ENCODE measurements around the gene SHROOM3.

SHROOM3 gene

DNA sequence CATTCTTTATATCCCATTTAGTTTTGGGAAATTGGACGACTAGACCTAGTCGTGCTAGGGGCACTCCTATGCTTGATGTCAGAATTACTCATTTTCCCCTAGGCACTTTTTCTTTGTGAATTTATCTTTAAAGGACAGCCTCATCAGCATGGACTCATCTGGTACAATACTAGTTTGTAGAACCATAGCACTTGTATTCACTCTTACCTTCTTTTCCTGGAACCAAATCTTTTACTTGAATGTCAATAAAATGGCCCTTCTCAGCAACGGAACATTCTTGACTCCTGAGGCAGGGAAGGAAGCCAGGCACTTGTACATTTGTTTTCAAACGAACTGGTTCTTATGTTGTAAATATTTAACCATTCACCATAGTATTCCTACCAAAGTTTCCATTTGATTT, 187.1 kb downstream of the SHROOM3 start:
- H3K9me3 Mint-ChIP-seq = no peaks in the 10 kb centered on the region
- H3K27ac Mint-ChIP-seq = no peak overlapping the region
- no peak overlapping the region for H3K4me3 Mint-ChIP-seq
- peaks cover 19% of the 10 kb centered on the region for H3K27me3 Mint-ChIP-seq
- H3K4me1 Mint-ChIP-seq = no peaks in the 10 kb centered on the region
- H3K36me3 Mint-ChIP-seq = no peaks in the 10 kb centered on the region

DNA sequence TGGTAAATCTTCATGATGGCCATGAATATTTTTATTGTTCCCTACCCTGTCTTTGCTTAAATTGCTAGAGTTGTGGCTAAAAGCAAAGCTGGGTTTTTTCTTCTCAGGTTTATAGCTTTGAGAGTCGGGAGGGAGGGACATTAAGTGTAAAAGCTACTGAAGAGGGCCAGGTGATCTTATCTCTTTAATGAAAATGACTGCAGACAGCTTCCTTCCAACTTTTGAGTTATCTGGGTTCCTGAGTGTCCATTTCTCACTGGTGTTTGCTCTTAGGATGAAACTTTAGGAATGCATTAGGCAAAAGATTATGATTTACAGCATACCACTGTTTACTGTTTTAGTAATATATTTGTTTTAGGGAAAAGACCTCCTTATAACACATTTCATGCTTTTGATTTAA, 187.7 kb downstream of the SHROOM3 start:
- peaks cover 19% of the 10 kb centered on the region for H3K27me3 Mint-ChIP-seq
- no peaks in the 10 kb centered on the region for H3K9me3 Mint-ChIP-seq
- no peak overlapping the region for H3K4me3 Mint-ChIP-seq
- no peaks in the 10 kb centered on the region for H3K36me3 Mint-ChIP-seq
- H3K4me1 Mint-ChIP-seq = no peaks in the 10 kb centered on the region
- no peak overlapping the region for H3K27ac Mint-ChIP-seq

DNA sequence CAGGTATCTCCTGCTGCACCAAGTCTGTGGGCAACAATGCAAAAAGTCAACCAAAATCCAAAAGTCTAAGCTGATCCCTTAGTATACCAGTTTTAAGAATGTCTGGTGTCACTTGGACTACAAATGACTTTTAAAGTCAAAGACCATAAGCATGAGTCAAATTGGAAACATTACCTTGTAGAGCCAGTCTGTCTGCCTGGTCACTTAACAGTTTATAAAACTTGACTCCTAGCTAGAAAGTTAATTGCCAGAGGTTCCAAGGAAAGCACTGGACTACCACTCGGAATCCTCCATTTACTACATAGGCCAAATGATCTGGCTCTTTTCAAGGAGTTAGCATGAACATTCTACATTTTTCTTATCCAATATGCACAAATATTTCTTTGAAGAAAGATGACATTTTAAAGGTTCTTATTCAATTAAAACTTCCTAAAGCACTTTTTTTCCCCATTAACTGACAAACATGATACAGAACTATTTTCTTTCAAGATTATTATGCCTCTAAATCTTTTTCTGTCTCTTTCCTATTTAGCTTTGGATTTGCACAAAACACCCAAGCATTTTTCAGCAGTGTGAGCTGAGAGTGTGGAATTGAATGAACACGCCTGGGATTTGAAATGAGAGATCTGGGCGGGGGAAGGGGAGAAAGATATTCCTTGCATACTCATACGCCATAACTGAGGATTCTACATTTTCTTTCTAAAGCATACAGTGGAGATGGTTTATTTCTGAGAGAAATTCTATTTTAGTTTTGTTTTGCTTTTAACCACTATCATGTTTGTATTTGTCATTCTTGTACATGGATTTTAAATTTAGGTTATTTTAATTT, 188.4 kb downstream of the SHROOM3 start:
- no peak overlapping the region for H3K27ac Mint-ChIP-seq
- H3K36me3 Mint-ChIP-seq = no peaks in the 10 kb centered on the region
- peaks cover 19% of the 10 kb centered on the region for H3K27me3 Mint-ChIP-seq
- no peaks in the 10 kb centered on the region for H3K4me1 Mint-ChIP-seq
- H3K4me3 Mint-ChIP-seq = no peak overlapping the region
- no peaks in the 10 kb centered on the region for H3K9me3 Mint-ChIP-seq

DNA sequence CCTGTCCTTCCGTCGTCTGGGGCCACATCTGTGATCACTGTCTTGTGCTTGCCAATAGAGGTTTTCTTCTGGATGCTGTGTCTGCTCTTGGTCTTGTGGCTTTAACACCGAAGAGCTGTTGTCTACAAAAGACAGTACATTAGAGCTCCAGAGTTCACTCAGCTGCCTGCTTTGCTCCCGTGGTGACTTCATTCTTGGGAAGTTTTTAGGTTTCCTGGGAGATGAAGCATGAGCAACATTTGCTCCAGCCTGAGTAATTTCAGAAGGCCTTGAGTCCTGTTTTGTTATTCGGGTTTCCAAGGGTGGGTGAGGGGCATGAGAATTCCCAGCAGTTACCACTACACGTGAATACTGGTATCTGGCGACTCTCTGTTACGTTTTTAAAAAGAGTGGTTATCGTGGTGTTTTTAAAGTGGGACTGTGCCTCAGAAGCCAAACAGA, 189.2 kb downstream of the SHROOM3 start:
- no peak overlapping the region for H3K4me3 Mint-ChIP-seq
- H3K27me3 Mint-ChIP-seq = peaks cover 17% of the 10 kb centered on the region
- no peaks in the 10 kb centered on the region for H3K36me3 Mint-ChIP-seq
- H3K27ac Mint-ChIP-seq = no peak overlapping the region
- H3K4me1 Mint-ChIP-seq = no peaks in the 10 kb centered on the region
- H3K9me3 Mint-ChIP-seq = no peaks in the 10 kb centered on the region

DNA sequence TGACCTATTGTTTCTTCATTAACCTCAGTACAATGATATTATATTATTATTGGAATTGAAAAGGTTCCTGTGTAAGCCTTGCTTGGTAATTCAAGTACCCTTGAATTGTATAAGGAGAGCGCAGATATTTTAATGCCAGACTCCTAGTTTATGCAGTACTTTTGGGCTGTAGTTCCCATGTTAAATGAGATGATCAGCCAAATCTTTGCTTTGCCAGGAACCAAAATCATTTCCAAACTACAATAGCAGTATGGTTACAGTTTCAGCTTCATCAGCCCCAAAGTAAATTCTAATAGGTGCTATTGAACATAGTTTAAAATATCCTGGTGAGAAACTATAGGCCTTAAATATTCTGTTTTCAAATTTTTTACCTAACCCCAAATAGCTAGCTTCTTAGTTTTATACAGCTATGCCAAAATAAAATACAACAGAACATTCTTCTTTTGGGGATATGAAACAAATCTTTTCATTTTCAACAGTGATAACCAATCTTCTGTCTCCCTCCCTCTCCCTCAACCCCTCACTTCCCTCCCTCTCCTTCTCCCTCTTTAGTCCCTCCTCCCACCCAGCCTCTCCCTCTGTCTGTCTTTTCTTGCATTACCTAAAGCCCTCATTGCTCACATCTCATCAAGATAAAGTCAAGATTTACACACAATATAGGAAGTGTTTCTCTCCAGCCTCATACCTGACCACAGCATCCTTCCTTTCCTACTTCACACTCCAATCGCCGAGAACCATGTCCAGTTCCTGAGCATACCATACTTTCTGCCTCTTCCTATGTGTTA, 190.1 kb downstream of the SHROOM3 start:
- H3K27ac Mint-ChIP-seq = no peak overlapping the region
- H3K4me1 Mint-ChIP-seq = no peaks in the 10 kb centered on the region
- peaks cover 13% of the 10 kb centered on the region for H3K27me3 Mint-ChIP-seq
- H3K9me3 Mint-ChIP-seq = no peaks in the 10 kb centered on the region
- H3K36me3 Mint-ChIP-seq = no peaks in the 10 kb centered on the region
- H3K4me3 Mint-ChIP-seq = no peak overlapping the region

DNA sequence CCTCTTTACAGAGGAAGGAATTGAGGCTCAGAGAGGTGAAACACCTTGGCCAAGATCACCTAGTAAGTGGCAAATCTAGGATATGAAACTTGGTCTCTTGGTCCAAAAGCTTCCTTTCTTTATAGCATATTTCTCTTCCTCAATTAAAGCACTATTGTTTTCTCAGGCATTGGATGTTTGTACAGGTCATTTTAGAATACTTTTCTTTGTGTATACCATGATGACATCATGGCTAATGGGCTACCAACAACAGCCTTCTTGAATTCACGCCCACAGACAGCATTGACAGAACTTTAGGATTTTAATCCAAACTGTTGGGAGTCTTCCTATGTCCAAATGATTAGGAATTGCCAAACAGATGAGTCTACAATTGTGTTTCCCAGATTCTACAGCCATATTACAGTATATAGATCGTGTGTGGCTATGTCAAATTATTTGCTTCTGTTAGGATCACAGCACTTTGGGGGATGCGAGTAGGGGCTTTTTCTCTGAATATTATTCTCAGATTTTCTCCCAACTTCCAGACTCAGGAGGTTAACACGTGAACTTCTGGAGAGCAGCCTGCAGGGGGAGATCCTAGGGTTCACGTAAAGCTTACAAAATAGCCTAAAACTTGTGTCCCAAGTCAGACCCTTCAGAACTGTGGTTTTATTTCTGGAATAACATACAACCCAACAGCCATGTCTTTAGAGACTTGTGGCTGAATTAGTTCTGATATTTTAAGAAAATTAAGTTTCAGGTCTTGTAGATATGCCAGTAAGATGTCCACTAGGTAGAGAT, 191.8 kb downstream of the SHROOM3 start:
- Mint-ChIP-seq H3K27me3 (peaks cover 19% of the 10 kb centered on the region), H3K9me3 (no peaks in the 10 kb centered on the region), H3K4me3 (no peak overlapping the region), H3K36me3 (peaks cover 1% of the 10 kb centered on the region), H3K4me1 (no peaks in the 10 kb centered on the region), H3K27ac (no peak overlapping the region)

DNA sequence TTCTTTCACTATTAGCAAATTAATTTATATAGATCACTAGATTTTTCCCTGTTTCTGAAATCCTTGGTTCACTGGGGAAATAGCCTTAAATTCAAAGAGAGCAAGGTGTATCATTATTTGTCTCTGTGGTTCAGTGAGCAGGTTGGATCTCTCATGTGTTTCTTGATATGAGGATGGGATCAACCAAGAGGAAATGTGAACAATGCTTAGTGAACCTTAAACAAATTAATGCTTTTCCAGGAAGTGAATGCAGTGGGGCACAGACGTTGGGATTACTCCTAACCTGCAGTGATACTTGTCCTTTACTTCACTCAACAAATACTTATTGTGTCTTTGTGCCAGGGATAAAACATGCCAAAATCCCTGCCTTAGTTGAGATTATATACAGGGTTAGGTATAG, 193.2 kb downstream of the SHROOM3 start:
- peaks cover 1% of the 10 kb centered on the region for H3K36me3 Mint-ChIP-seq
- no peak overlapping the region for H3K27ac Mint-ChIP-seq
- H3K9me3 Mint-ChIP-seq = no peaks in the 10 kb centered on the region
- no peaks in the 10 kb centered on the region for H3K4me1 Mint-ChIP-seq
- H3K4me3 Mint-ChIP-seq = no peak overlapping the region
- peaks cover 25% of the 10 kb centered on the region for H3K27me3 Mint-ChIP-seq

DNA sequence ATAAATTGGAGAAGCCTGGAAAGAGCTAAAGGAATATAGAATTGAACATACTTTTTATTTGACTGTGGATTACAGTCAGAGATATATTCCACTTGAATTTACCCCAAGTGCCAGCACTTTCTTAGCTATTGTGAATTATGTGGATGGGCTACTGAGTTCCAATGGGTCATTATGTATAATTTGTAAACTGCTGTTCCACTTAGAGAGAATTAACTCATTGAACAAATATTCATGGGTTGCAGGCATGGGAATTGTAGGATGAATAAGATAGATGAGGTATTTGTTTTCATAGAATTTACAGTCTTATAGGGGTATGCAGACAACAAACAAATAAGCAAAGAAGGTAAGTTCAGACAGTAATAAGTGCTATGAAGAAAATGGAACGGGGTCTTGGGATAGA, 195.7 kb downstream of the SHROOM3 start:
- Mint-ChIP-seq H3K4me1 (no peaks in the 10 kb centered on the region), H3K36me3 (peaks cover 1% of the 10 kb centered on the region), H3K4me3 (no peak overlapping the region), H3K9me3 (no peaks in the 10 kb centered on the region), H3K27ac (no peak overlapping the region), H3K27me3 (peaks cover 20% of the 10 kb centered on the region)

DNA sequence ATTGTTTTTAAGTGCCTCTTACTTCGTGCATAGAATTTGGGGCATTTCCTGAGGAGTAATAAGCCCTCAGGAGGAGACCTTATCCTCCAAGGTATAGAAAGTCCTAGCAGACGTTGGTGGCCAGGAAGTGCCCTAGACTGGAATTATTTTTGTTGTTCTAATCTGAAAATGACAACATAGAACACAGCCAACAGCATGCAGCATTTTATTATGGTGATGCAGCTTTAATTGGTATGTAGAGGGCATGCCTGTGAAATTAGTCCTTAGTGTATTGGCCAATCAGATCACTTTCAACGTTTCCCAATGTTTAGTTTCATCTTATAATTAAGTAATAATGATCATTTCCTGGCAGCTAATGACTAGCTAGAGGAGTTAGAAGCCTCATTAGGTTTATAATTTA, 199.2 kb downstream of the SHROOM3 start:
- H3K27ac Mint-ChIP-seq = no peak overlapping the region
- H3K4me3 Mint-ChIP-seq = no peak overlapping the region
- H3K9me3 Mint-ChIP-seq = no peaks in the 10 kb centered on the region
- peaks cover 1% of the 10 kb centered on the region for H3K36me3 Mint-ChIP-seq
- H3K27me3 Mint-ChIP-seq = peaks cover 21% of the 10 kb centered on the region
- H3K4me1 Mint-ChIP-seq = no peaks in the 10 kb centered on the region

DNA sequence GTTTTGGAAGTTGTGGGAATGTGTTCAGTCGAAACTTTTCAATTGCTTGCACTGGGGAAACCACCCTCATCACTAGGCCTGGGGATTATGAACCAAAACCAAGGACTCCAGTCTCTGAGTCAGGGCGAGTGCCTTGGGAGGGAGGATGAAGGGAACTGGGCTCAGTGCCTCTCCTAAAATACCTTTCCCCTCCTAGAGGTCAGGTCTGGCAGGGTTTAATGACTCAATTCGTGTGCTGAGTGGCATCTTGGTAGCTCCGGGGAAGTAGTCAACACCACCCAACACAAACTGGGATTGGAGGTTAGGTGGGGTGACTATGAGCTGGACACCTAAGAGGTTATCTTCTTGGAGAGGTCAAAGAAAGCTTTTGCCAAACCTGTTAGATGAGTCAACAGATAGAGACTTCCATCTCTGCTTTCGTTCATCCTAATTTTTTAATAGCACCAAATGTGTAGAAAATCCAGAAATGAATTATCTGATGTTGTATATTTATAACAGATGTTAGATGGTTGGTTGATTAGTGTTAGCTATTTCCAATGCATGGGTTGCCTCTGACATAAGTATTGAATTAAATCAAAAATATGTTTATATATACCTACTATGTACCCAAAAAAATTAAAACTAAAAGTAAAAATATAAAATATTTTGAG, 202.8 kb downstream of the SHROOM3 start:
- Mint-ChIP-seq H3K4me1 (no peaks in the 10 kb centered on the region), H3K27ac (no peak overlapping the region), H3K4me3 (no peak overlapping the region), H3K27me3 (peaks cover 14% of the 10 kb centered on the region), H3K9me3 (no peaks in the 10 kb centered on the region), H3K36me3 (no peaks in the 10 kb centered on the region)

DNA sequence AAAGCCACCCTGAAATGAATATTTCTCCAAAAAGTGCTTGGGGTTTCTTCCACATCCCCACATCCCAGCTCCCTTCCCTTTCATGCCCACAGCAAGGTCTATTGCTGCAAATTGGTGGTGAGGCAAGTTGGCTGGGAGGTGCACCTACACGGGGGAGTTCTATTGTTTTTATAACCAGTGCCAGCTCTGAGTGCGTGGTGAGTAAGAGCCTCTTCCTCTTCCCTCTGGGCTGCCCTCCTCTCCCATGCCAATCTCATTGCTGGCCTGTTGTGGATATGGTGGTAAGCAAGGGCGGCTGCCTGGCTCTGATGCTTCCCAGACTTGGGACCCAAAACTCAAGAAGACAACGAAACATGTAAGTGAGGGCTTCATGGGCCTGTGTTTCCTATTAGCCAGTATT, 204.3 kb downstream of the SHROOM3 start:
- no peak overlapping the region for H3K4me3 Mint-ChIP-seq
- H3K9me3 Mint-ChIP-seq = no peaks in the 10 kb centered on the region
- no peaks in the 10 kb centered on the region for H3K36me3 Mint-ChIP-seq
- H3K27ac Mint-ChIP-seq = no peak overlapping the region
- H3K4me1 Mint-ChIP-seq = no peaks in the 10 kb centered on the region
- H3K27me3 Mint-ChIP-seq = peaks cover 12% of the 10 kb centered on the region

DNA sequence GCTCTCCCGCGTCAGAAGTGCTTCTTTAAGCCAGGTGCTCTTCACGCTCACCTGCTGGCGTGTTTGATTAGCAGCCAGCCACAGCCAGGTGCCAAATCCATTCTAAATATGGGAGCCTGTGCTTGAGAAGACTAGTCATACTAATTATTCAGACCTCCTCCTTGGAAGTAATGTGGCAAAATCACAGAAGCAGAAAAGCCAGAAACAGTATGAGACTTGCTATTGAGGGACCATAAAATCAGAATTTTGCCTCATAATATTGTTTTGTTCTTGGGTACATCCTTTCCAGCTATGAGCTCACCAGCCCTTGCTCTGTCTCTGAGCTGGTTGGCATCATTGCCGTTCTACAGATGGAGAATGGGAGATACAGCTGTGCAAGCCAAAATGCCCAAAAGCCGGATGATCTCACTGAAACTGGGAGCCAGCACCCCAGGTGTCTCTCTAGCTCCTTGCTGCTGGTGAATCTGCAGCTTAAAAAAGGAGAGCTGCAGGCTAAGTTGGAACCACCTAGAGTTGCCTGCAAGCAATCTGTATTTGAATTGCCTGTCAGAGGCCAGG, 205.4 kb downstream of the SHROOM3 start:
- Mint-ChIP-seq H3K4me1 (no peaks in the 10 kb centered on the region), H3K36me3 (no peaks in the 10 kb centered on the region), H3K4me3 (no peak overlapping the region), H3K9me3 (no peaks in the 10 kb centered on the region), H3K27ac (no peak overlapping the region), H3K27me3 (peaks cover 10% of the 10 kb centered on the region)

DNA sequence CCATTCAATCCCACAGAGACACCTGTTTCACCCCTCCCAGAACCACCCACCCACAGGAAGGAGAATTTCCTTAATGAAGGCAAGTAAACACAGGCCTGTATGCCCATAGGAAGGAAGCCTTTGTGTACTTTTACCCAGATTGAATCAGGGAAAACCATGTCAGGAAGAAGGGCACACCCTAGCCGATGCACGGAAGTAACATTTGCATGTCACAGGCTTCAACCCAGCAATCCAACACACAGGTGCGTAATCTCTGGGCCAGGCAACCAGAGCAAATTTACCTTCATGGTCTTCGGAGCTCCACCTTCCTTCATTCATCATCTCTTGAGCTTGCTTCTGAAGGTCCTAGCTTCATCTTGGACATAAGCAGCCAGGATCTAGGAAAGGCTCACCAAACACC, 206.3 kb downstream of the SHROOM3 start:
- no peak overlapping the region for H3K4me3 Mint-ChIP-seq
- no peaks in the 10 kb centered on the region for H3K9me3 Mint-ChIP-seq
- no peaks in the 10 kb centered on the region for H3K36me3 Mint-ChIP-seq
- H3K4me1 Mint-ChIP-seq = no peaks in the 10 kb centered on the region
- peaks cover 12% of the 10 kb centered on the region for H3K27me3 Mint-ChIP-seq
- H3K27ac Mint-ChIP-seq = no peak overlapping the region

DNA sequence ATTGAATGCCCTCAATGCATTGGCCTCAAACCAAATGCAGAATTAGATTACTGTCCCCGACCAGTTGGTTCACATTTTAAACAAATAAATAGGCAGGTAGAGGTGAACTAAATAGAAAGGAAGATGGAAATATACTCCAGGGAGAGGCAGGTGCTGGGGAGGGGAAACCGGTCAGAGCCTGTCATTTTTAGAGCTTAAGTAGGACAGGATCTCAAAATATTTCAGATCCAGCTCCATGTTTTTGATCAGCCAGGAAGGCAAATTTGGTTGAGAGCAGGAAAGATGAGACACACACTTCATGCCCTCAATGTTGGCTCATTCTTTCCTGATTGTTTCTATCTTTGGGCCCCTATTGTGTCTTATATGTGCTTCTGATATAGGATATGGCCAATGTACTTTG, 206.7 kb downstream of the SHROOM3 start:
- H3K4me1 Mint-ChIP-seq = no peaks in the 10 kb centered on the region
- H3K4me3 Mint-ChIP-seq = no peak overlapping the region
- H3K27me3 Mint-ChIP-seq = peaks cover 14% of the 10 kb centered on the region
- H3K27ac Mint-ChIP-seq = no peak overlapping the region
- no peaks in the 10 kb centered on the region for H3K9me3 Mint-ChIP-seq
- H3K36me3 Mint-ChIP-seq = no peaks in the 10 kb centered on the region

DNA sequence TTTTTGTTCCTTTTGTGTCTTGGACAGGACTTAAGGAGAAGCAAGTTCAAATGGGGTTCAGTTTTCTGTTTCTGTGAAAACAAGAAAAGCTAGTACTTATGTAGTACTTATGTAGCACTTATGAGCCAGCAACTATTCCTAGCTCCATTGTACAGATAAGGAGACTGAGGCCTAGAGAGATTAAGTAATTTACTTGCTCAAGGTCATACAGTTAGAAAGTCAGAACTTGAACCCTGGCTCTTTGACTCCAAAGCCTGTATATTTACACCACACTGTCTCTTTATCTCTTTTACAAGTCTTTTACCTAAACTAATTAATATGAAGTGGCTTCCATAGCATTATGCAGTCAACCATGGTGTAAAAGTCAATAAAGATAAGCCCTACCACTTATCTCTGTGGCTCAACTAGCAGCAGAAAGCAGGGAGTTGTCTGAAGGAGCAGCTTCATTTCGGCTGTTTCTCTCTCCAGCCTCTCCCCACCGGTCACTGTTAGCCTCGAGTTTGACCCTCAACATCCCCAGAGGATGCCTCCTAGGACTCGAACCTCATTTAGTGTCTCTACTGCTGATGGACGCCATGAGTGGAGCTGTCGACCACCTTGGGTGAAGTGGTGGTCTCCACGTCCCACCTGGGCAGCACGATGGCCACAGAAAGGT, 209.9 kb downstream of the SHROOM3 start:
- Mint-ChIP-seq H3K27me3 (peaks cover 11% of the 10 kb centered on the region), H3K27ac (no peak overlapping the region), H3K4me3 (no peak overlapping the region), H3K36me3 (no peaks in the 10 kb centered on the region), H3K9me3 (no peaks in the 10 kb centered on the region), H3K4me1 (no peaks in the 10 kb centered on the region)
